ENCODE measurements around the gene RPL4.
A peak's percentile ranks its signal among the peaks of the same experiment; 100 is the strongest.
"Not testable (repeated sequence)": the region's sequence is repeated elsewhere in the genome, so short reads cannot be mapped to it uniquely, and the experiment has no call there.

The RPL4 gene

GRCh38 chr15:66504563-66505429, at the start of gene RPL4, which contains the start of gene ZWILCH:
Gene RPL4 (minus strand): TSS chr15:66504855. CDS start chr15:66504790, 65 bp downstream.
Gene ZWILCH (plus strand): TSS chr15:66505326. CDS start chr15:66505339, 13 bp downstream.
- DNase-seq: peak; percentile 74 to 80

- no peak for DNase-seq
Measured at GRCh38 chr15:66545255-66545654, 40.6 kb upstream of the RPL4 start.

DNA sequence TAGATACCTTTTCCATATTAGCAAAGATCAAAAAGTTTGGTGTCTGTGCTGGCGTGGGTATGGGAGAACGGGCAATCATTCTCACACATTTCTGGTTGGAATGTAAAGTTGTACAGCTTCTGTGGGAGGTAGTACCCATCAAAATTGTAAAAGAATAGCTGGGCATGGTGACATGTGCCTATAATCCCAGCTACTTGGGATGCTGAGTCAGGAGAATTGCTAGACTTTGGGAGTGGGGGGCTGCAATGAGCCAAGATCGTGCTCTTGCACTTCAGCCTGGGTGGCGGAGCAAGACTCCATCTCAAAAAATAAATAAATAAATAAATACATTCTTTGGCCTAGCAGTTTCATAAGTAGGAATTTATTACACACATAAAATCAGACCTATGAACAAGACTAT, 38.2 kb upstream of the RPL4 start:
- DNase-seq: no peak

DNA sequence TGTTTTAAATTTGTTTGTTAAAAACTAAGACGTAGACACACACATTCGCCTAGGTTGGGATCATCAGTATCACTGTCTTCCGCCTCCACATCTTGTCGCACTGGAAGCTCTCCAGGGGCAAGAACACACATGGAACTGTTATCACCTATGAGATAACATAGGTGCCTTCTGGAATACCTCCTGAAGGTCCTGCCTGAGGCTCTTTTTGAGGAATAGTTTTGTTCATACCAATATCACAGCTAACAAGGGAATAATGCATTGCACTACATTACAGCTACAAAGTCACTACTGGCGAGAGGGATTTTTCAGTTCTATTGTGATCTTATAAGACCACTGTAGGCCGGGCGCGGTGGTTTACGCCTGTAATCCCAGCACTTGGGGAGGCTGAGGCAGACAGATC, 30.4 kb upstream of the RPL4 start:
- no peak for DNase-seq

DNA sequence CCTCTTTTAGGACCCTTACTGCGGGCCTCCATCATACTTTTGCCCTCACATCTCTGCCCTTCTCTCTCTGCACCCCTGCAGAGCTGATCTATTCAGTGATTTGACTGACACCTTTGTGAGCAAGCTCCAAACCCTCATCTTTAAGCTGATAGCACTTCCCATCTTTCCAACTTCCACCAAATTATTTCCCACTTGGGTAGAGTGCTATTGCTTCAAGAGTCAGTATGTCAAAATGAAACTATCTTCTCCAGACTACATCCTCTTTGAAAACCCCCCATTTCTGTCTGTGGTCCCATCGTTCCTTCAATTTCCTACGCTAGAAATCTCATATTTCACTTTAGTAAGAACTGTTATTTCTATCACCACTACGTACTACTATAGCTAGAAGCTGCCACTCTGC, 20.2 kb upstream of the RPL4 start:
- no peak for DNase-seq

GRCh38 chr15:66523926-66524325, 19.3 kb upstream of the RPL4 start:
- DNase-seq: no peak

- no peak for DNase-seq
Measured at GRCh38 chr15:66515901-66516322, 11.3 kb upstream of the RPL4 start.

DNA sequence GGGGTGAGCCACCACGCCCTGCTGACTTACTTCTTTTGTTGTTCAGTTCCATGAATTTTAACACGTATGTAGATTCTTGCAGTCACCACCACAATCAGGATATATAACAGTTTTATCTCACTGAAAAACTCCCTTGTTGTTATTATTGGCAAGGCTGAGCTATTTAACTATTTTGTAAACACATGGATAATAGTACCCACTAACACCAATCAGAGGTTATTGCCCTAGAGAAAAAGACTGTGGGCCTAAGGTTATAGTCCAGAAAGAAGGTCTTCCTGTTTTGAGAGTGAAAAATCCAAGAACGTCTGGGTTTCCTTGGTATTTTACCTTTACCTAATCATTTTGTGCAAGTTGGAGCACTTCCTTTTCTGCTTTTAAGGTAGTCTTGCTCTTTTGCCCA, 9.9 kb upstream of the RPL4 start:
- DNase-seq: no peak

DNA sequence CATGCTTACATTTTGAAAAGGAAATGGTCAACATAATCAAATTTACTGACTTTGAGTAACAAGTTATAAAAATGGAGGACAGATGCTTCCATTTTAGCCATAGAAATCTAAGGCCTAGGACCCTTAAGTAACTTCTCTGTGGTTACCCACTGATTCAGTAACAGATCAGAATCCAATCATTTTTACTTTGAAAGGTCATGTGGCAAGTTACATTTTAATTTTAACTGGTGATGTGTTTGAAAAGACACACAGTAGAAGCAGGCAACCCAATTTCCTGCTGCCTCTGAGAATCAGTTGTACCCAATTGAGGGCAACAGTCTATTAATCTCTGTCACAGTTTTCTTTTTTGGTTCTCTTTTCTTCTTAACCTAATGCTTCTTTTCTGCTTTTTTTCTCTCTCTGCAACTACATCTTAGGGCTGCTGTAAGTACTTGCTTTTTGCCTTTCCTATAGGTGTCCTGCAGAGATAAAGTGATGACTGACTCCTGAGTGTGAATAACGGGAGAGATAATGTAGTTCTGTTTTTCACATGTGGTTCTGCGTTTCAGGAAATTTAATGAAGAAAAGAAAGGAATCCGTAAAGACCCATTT, 3.7 kb upstream of the RPL4 start:
- DNase-seq: no peak

DNA sequence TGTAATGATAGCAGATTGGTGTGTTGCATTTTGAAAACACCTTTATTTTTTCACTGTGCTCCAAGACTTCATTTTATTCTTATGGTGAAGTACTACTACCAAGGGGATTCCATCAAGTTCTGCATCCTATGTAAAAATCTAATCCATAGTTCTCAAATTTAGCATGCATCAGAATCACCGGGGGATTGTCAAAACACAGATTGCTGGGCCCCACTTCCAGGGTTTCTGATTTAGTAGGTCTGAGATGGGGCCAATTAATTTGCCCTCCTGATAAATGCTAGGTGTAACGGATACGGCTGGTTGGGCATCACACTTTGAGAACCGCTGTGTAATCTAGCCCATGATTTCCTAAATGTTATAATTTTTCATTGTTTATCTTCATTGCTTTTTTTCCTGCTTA, 1.2 kb upstream of the RPL4 start:
- no peak for DNase-seq

GRCh38 chr15:66505430-66505811, 766 bp upstream of the RPL4 start:
- DNase-seq: no peak

- no peak for DNase-seq
Measured at GRCh38 chr15:66503780-66504562, 684 bp downstream of the RPL4 start.

GRCh38 chr15:66503041-66503648, 1.5 kb downstream of the RPL4 start:
- not testable (repeated sequence) for DNase-seq

- no peak for DNase-seq
Measured at GRCh38 chr15:66502491-66502890, 2.2 kb downstream of the RPL4 start.

GRCh38 chr15:66500346-66500745, 4.3 kb downstream of the RPL4 start:
- DNase-seq: not testable (repeated sequence)

GRCh38 chr15:66498501-66499386, 5.9 kb downstream of the RPL4 start:
- DNase-seq: no peak

DNA sequence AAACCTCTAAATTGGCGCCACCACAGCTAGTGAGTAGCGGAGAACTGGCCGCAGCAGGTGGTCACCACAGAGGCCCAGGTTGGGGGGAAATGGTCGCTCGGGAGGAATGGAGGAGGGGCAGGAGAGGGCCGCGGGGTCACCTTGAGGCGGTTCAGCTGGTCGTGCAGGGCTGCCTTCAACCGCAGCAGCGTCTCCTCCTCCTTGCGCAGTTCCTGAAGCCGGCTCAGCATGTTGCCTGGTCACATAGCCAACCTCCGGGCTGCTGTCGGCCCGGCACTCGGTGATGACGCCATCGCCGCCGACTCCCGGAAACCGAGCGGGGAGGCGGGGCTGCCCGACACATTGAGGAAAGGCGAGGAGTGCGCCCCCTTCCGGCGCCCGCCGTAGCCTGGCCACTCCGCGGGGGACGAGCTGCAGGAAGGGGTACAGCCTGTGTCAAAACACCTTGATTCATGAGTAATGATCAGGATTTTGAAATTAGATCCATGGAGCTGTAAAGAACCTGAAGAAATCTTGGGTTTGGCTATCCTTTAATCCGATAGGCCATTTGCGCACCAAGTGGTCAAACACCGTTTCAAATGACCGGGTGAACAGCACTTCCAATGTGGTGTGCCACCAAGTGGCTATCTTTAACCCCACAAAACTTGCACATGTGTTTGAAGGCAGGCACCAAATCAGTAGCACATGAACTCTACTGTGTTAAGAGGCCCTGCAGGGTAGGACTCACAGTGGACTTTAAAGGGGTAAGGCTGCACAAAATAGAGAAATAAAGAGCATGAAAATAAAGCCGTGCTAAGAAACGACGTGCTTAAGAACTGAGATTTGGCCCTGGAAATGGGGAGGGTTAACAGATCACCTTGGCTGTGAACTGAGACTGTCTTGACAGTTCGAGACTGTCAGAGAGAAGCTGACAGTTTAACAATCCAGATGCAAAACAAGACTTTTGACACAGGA, 6.9 kb downstream of the RPL4 start, which contains the start of gene SNAPC5:
Gene SNAPC5 (minus strand): TSS at position 261 of the 954 bp plus-strand sequence. CDS start 31 bp downstream, at position 230.
- peak; percentile 96 to 97 for DNase-seq

GRCh38 chr15:66496951-66497501, 7.6 kb downstream of the RPL4 start:
- DNase-seq: peak in 1 of 2 donors; percentile 13

DNA sequence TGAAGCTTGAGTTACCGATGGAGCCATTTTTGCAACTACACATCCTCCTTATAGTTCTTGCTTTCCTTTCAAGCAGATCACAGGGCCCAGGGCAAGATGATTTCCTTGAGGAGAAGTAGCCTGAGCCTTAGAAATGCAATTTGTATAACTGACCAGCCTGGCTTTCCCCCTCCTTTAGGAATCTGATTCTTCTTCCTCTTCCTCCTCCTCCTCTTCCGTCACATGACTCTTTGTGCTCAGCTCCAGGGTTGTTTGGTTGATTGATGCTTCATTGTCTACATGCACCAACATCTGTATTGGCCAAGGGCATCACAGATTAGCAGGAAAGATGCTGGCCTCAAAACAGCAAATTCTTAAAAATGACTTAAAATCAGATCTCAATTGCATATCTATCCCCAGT, 10.4 kb downstream of the RPL4 start:
- no peak for DNase-seq

DNA sequence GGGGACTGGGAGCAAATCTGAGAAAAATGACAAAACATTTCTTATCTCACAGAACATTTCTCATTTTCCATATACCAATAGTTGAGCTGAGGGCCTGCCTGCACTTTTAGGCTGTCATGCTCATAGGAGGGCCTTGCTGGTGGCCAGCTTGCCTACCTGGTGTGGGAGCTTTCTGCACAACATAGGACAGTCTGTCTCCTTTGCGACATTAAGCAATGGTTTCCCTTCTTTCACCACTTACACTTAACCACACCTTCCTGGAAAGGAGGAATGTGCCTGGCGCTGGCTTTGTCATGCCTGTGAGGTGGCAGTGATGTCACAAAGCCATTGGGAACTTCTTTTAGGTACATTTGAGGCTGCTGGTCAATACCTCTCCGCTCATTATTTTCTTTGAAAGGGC, 12.8 kb downstream of the RPL4 start:
- DNase-seq: no peak
